H1 (cell line): ENCODE measurements around the gene TBC1D2B. TPM values are rescaled to one million over a fixed set of nuclear protein-coding genes. Genes with fewer than 3 reads are reported as not detected.
"Not testable (repeated sequence)": the region's sequence is repeated elsewhere in the genome, so short reads cannot be mapped to it uniquely, and the experiment has no call there.

Experiments used
- CTCF ChIA-PET: fragments of 300-600 bp; sonication (Branson Sonifier 250); formaldehyde crosslinking; loops from one replicate; lab custom pipeline; 2021; ENCODE audit not compliant: partially characterized antibody; lab: Charles Lee
- POLR2A ChIA-PET: fragments of 300-600 bp; sonication (Branson Sonifier 250); formaldehyde crosslinking; loops from one replicate; lab custom pipeline; 2021; ENCODE audit warnings: inconsistent platforms; ENCODE audit not compliant: partially characterized antibody; lab: Charles Lee
- DNase-seq, 2 experiments: peaks; one replicate each; pipeline versions ENCODE4 v3.0.0 to v3.0.0-alpha.2; 2010 to 2022; ENCODE audit warnings: low spot score in 2 of 2, low read depth in 1 of 2, mixed read lengths in 1 of 2
- FAIRE-seq: peaks from 2 replicates; lab custom pipeline; 2011; peaks lifted over from hg19 to GRCh38; lab: Jason Lieb, UNC
- H2AFZ ChIP-seq: 2 replicates; pipeline ENCODE4 v1.8.1; 2012; ENCODE audit warnings: low read length, inconsistent platforms
- H2AK5ac ChIP-seq: 2 replicates; pipeline ENCODE4 v1.6.1; 2013; ENCODE audit warnings: low read depth, low read length
- H2BK120ac ChIP-seq: replicated peaks from 2 replicates; pipeline ENCODE3; 2013; ENCODE audit warnings: low read depth, low read length, inconsistent platforms
- H2BK12ac ChIP-seq: 2 replicates; pipeline ENCODE4 v1.6.1; 2013; ENCODE audit warnings: low read depth, low read length
- H2BK15ac ChIP-seq: 2 replicates; pipeline ENCODE4 v1.6.1; 2013; ENCODE audit warnings: low read length
- H2BK20ac ChIP-seq: 2 replicates; pipeline ENCODE4 v1.6.1; 2013; ENCODE audit warnings: low read length
- H2BK5ac ChIP-seq: 2 replicates; pipeline ENCODE4 v1.6.1; 2013; ENCODE audit warnings: low read depth, low read length
- H3K14ac ChIP-seq: 2 replicates; pipeline ENCODE4 v1.6.1; 2013; ENCODE audit warnings: inconsistent platforms; ENCODE audit not compliant: insufficient read length
- H3K18ac ChIP-seq: 2 replicates; pipeline ENCODE4 v1.6.1; 2013; ENCODE audit warnings: low read length; ENCODE audit errors: extremely low read depth
- H3K23ac ChIP-seq: 2 replicates; pipeline ENCODE4 v1.6.1; 2013; ENCODE audit warnings: inconsistent platforms; ENCODE audit not compliant: insufficient read length
- H3K23me2 ChIP-seq: 2 replicates; pipeline ENCODE4 v1.6.1; 2013; ENCODE audit warnings: low read depth, low read length
- H3K27ac ChIP-seq: 2 replicates; pipeline ENCODE4 v1.6.1; 2011; ENCODE audit warnings: low read depth, low read length, inconsistent platforms
- H3K27me3 ChIP-seq, 4 experiments: replicated peaks in 1 of 4; 1 replicate in 1 of 4; 2 replicates in 3 of 4; pipeline versions ENCODE4 v1.6.1 to v1.8.1; 2011 to 2013; ENCODE audit warnings: low read length in 3 of 4, mild to moderate bottlenecking in 3 of 4, inconsistent platforms in 2 of 4, mixed read lengths in 2 of 4, moderate library complexity in 1 of 4; ENCODE audit not compliant: control insufficient read depth in 3 of 4, insufficient read depth in 3 of 4; ENCODE audit errors: extremely low read depth in 1 of 4
- H3K36me3 ChIP-seq, 4 experiments: 2 replicates each; pipeline versions ENCODE4 v1.6.1 to v1.8.1; 2011 to 2013; ENCODE audit warnings: mild to moderate bottlenecking in 4 of 4, low read length in 3 of 4, moderate library complexity in 2 of 4, control low read depth in 1 of 4, inconsistent platforms in 1 of 4; ENCODE audit not compliant: insufficient read depth in 4 of 4, control insufficient read depth in 2 of 4
- H3K4ac ChIP-seq: replicated peaks from 2 replicates; pipeline ENCODE3; 2013; ENCODE audit warnings: low read length, low read depth, mixed read lengths, inconsistent platforms; ENCODE audit not compliant: insufficient read length
- H3K4me1 ChIP-seq, 4 experiments: replicated peaks in 1 of 4; 1 replicate in 1 of 4; 2 replicates in 3 of 4; pipeline versions ENCODE4 v1.6.1 to v1.8.1; 2011 to 2013; ENCODE audit warnings: low read length in 3 of 4, inconsistent platforms in 2 of 4, mixed read lengths in 1 of 4; ENCODE audit not compliant: insufficient read depth in 4 of 4, control insufficient read depth in 3 of 4
- H3K4me2 ChIP-seq, 2 experiments: 2 replicates each; pipeline versions ENCODE4 v1.6.1 to v1.8.1; 2011 to 2013; ENCODE audit warnings: low read depth in 2 of 2, low read length in 2 of 2, control low read depth in 1 of 2, inconsistent platforms in 1 of 2, mild to moderate bottlenecking in 1 of 2; ENCODE audit not compliant: insufficient read depth in 1 of 2
- H3K4me3 ChIP-seq, 4 experiments: fragments of 200-600, 300-600 bp in 1 of 4; sonication (generic), shearing (Covaris generic), sonication (Bioruptor Twin) in 1 of 4; 2 replicates each; pipeline versions ENCODE4 v1.5.1 to v1.8.1; 2011 to 2016; ENCODE audit warnings: low read length in 4 of 4, low read depth in 3 of 4, control low read depth in 2 of 4, inconsistent platforms in 2 of 4, mild to moderate bottlenecking in 2 of 4, mixed read lengths in 1 of 4, moderate library complexity in 1 of 4; ENCODE audit not compliant: insufficient read depth in 2 of 4; ENCODE audit errors: extremely low read depth in 1 of 4
- H3K56ac ChIP-seq: replicated peaks from 2 replicates; pipeline ENCODE3; 2013; ENCODE audit warnings: low read depth, mild to moderate bottlenecking, mixed read lengths, low read length, inconsistent platforms; ENCODE audit not compliant: insufficient read length
- H3K79me1 ChIP-seq: 2 replicates; pipeline ENCODE4 v1.6.1; 2013; ENCODE audit warnings: low read depth, low read length, control low read depth
- H3K79me2 ChIP-seq, 2 experiments: 2 replicates each; pipeline versions ENCODE4 v1.6.1 to v1.8.1; 2012 to 2013; ENCODE audit warnings: low read length in 2 of 2, mild to moderate bottlenecking in 2 of 2, inconsistent platforms in 1 of 2; ENCODE audit not compliant: insufficient read depth in 2 of 2, control insufficient read depth in 1 of 2
- H3K9ac ChIP-seq, 4 experiments: replicated peaks in 1 of 4; 1 replicate in 1 of 4; 2 replicates in 3 of 4; pipeline versions ENCODE4 v1.6.1 to v1.8.1; 2011 to 2013; ENCODE audit warnings: low read depth in 3 of 4, low read length in 3 of 4, control low read depth in 2 of 4, mild to moderate bottlenecking in 2 of 4, moderate library complexity in 2 of 4, inconsistent platforms in 1 of 4; ENCODE audit errors: extremely low read depth in 1 of 4
- H3K9me3 ChIP-seq, 2 experiments: 2 replicates each; pipeline versions ENCODE4 v1.6.1 to v1.8.1; 2012 to 2013; ENCODE audit warnings: mild to moderate bottlenecking in 2 of 2, moderate library complexity in 2 of 2, control low read depth in 1 of 2, inconsistent platforms in 1 of 2, low read depth in 1 of 2, low read length in 1 of 2, mixed read lengths in 1 of 2; ENCODE audit not compliant: insufficient read depth in 2 of 2
- H4K20me1 ChIP-seq, 2 experiments: replicated peaks in 1 of 2; 2 replicates each; pipeline versions ENCODE3 to v1.8.1; 2011 to 2013; ENCODE audit warnings: inconsistent platforms in 2 of 2, low read length in 2 of 2, mild to moderate bottlenecking in 1 of 2; ENCODE audit not compliant: insufficient read depth in 2 of 2, control insufficient read depth in 1 of 2
- H4K5ac ChIP-seq: 2 replicates; pipeline ENCODE4 v1.6.1; 2013; ENCODE audit warnings: low read length, low read depth, mixed read lengths, inconsistent platforms; ENCODE audit not compliant: insufficient read length
- H4K8ac ChIP-seq: 2 replicates; pipeline ENCODE4 v1.8.0; 2013; ENCODE audit warnings: mild to moderate bottlenecking, moderate library complexity, low read length, inconsistent platforms; ENCODE audit not compliant: insufficient read depth; ENCODE audit errors: extremely low read depth
- H4K91ac ChIP-seq: replicated peaks from 2 replicates; pipeline ENCODE3; 2013; ENCODE audit warnings: low read length, mixed read lengths, inconsistent platforms; ENCODE audit not compliant: insufficient read length
- WGBS, 2 experiments: shearing (Covaris generic) in 1 of 2; methylation state at CpG; one replicate each; pipeline versions ENCODE4 v1.1.6 to v1.1.7; 2013 to 2015; ENCODE audit warnings: low lambda C conversion rate in 2 of 2, mixed read lengths in 2 of 2, inconsistent platforms in 1 of 2, low coverage in 1 of 2, missing lambda C conversion rate in 1 of 2; ENCODE audit not compliant: insufficient replicate concordance in 2 of 2, insufficient coverage in 1 of 2, insufficient read length in 1 of 2; ENCODE audit errors: extremely low coverage in 1 of 2, missing lambda C conversion rate in 1 of 2; 5-methylcytosine and 5-hydroxymethylcytosine counted together
- polyA plus RNA-seq, 7 experiments: library from polyadenylated mRNA; depleted of rRNA in 3 of 7; stranded (reverse) in 5 of 7; unstranded in 2 of 7; fragments of >200 nt in 5 of 7; fragments of 200-250 nt in 2 of 7; gene quantifications; 1 replicate in 5 of 7; 2 replicates in 1 of 7; 4 replicates in 1 of 7; pipeline versions ENCODE4 v1.2.1 to v1.2.3, GENCODE V29; 2011 to 2013; ENCODE audit warnings: missing spikeins in 2 of 7, mixed read lengths in 2 of 7
- total RNA-seq: library from RNA; stranded (reverse); fragmentation: NEBNext Ultra II Directional; extraction: Animal tissue kit (Norgen Biotek cat#: 25700); gene quantifications from 2 replicates; pipeline ENCODE4 v1.2.1, GENCODE V29; 2021

TBC1D2B gene
- total and polyA plus RNA-seq, 2 of the 8 experiments (the other 6 are each of a cell fraction or from before 2014, with no cell fraction given) = 11.9 to 19.5 TPM

DNA sequence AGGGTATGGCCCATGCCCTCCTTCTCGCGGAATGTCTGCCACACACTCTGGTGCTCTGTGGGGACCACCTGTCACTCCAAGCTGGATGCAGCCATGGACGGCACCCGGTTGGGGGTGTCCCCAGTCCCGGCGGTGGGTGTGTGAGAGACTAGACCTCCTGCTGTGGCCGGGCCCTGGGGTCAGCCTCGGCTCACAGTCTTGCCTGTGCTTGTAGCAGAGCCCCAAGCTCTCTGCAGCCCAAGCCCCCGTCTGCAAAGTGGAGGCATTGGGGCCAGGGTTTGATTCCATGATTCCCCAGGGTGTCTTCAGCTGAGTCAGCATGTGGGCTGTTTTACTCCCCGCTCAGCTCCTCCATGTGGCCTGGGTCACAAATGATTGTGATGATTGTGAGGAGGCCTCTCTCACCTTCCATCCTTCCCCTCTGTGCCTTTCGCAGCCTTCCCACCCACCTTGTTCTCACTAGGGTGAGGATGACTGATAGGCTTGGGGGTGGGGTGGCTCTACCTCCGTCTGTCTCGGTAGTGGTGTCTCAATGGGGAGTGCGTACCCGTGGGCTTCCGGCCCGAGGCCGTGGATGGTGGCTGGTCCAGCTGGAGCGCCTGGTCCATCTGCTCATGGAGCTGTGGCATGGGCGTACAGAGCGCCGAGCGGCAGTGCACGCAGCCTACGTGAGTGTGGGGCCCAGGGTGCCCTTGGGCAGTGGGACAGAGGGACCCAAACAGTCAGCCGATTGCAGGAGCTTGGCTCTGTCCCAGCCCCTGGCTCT lies 100.6 kb downstream of the TBC1D2B start:
- peak in 1 of 2 experiments; percentile 36 for DNase-seq
- H3K79me2 ChIP-seq, H3K9ac ChIP-seq: not testable (repeated sequence)

More for the DNA sequence above, 100.6 kb downstream of the TBC1D2B start:
- H3K23me2 ChIP-seq, H3K79me1 ChIP-seq, H2BK20ac ChIP-seq, POLR2A ChIA-PET, H3K4me3 ChIP-seq, H3K36me3 ChIP-seq, H3K27me3 ChIP-seq, H2BK12ac ChIP-seq, H3K18ac ChIP-seq, H3K56ac ChIP-seq, H3K27ac ChIP-seq, H2BK120ac ChIP-seq, H3K4me2 ChIP-seq, H2AFZ ChIP-seq, H3K4ac ChIP-seq, H3K4me1 ChIP-seq, H2BK15ac ChIP-seq, H3K9me3 ChIP-seq, H2BK5ac ChIP-seq, H4K20me1 ChIP-seq, H4K5ac ChIP-seq, H2AK5ac ChIP-seq, H4K91ac ChIP-seq, FAIRE-seq, H3K14ac ChIP-seq, H4K8ac ChIP-seq, H3K23ac ChIP-seq: not testable (repeated sequence)
- WGBS, 2 experiments = 85% methylated on average over 13 of the region's 26 CpGs; no CpG with 5 or more reads in 1 of the 2 experiments
- CTCF ChIA-PET = interaction anchor here (0.6 to 3.5 kb wide), 5 partner anchors 10 to 131 kb away, joined by 3 to 17 read pairs (median 3); no protein-coding TSS in a partner anchor
